ENCODE data around the gene C10orf71.

The C10orf71 gene

GRCh38 chr10:49293208-49293603, 5.8 kb upstream of the C10orf71 start:
- DNase-seq (ENCODE audit: low spot score), result no peak
- TF ChIP-seq CTCF (IDR thresholded peaks at IDR 0.05; ENCODE audit: extremely low read depth, missing control alignments), result no peak

GRCh38 chr10:49294731-49295130, 4.2 kb upstream of the C10orf71 start:
- no peak for DNase-seq (ENCODE audit: low spot score)
- TF ChIP-seq CTCF (IDR thresholded peaks at IDR 0.05; ENCODE audit: extremely low read depth, missing control alignments), result no peak

- no peak for TF ChIP-seq CTCF (IDR thresholded peaks at IDR 0.05; ENCODE audit: extremely low read depth, missing control alignments)
- DNase-seq (ENCODE audit: low spot score), result no peak
These were observed 3.7 kb upstream of the C10orf71 start for GRCh38 chr10:49295297-49295696.

GRCh38 chr10:49296382-49296781, 2.6 kb upstream of the C10orf71 start:
- TF ChIP-seq CTCF (IDR thresholded peaks at IDR 0.05; ENCODE audit: extremely low read depth, missing control alignments), result no peak
- no peak for DNase-seq (ENCODE audit: low spot score)

GRCh38 chr10:49296836-49297235, 2.1 kb upstream of the C10orf71 start:
- DNase-seq (ENCODE audit: low spot score), result no peak

GRCh38 chr10:49297818-49298670, 926 bp upstream of the C10orf71 start:
- no peak for DNase-seq (ENCODE audit: low spot score)
- TF ChIP-seq CTCF (IDR thresholded peaks at IDR 0.05; ENCODE audit: extremely low read depth, missing control alignments), result no peak

More at GRCh38 chr10:49296836-49297235, 2.1 kb upstream of the C10orf71 start:
- no peak for TF ChIP-seq CTCF (IDR thresholded peaks at IDR 0.05; ENCODE audit: extremely low read depth, missing control alignments)

- no peak for TF ChIP-seq CTCF (IDR thresholded peaks at IDR 0.05; ENCODE audit: extremely low read depth, missing control alignments)
- no peak for DNase-seq (ENCODE audit: low spot score)
These were observed 343 bp upstream of the C10orf71 start for GRCh38 chr10:49298671-49298982.
